ENCODE data around the gene TPRN. TPM values are rescaled to one million over a fixed set of nuclear protein-coding genes. Genes with fewer than 3 reads are reported as not detected.

The TPRN gene
- total RNA-seq, 1 donor from 2014 or later, result 8.2 TPM

DNA sequence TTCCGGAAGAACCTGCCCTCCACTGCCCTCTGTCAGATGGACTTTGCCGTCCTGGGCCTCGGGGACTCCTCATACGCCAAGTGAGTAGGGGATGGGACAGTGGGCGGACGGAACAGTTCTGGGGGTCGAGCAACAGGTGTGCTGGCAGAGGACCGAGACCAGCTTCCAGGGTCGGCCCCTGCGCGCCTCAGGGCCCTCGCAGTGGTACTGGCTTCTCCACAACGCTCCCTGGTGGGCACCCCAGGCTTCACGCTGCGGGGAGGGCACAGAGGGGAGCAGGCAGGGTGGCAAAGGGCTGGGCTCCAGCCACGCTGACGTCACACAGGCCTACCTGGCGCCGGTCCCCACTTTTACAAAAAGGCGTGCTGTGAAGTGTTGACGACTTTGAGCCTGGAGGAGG is 12.0 kb upstream of the TPRN start:
- no peak for TF ChIP-seq CTCF (IDR thresholded peaks at IDR 0.05; ENCODE audit: unreplicated experiment)
- Mint-ChIP-seq H3K4me3 (ENCODE audit: unreplicated experiment) (no peak overlapping the region), H3K36me3 (ENCODE audit: low read depth, unreplicated experiment) (peaks cover 15% of the 10 kb centered on the region), H3K9me3 (ENCODE audit: unreplicated experiment) (no peaks in the 10 kb centered on the region), H3K4me1 (ENCODE audit: unreplicated experiment) (peaks cover 7% of the 10 kb centered on the region), H3K27ac (ENCODE audit: unreplicated experiment) (no peak overlapping the region), H3K27me3 (ENCODE audit: unreplicated experiment) (peaks cover 13% of the 10 kb centered on the region)
- no peak for DNase-seq (ENCODE audit: low spot score)

DNA sequence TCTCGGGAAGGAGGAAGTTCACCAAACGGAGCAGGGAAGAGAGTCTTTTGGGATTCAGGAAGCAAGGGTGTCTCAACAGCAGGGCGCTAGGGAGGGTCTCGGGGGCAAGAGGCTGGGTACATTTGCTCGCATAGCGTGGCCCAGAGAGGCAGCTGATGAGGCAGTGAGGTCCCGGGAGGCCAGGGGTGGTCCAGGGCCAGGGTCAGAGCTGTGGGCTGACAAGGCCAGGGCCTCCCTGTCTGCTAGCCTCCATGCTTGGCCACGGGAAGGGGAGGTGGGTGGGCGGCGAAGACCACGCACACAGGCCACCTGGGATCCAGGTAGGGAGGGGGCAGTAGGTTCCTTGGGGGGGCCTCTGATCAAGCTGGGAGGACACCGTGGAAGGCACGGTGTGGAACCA is 11.0 kb upstream of the TPRN start:
- H3K27me3 Mint-ChIP-seq (ENCODE audit: unreplicated experiment), result peaks cover 12% of the 10 kb centered on the region
- peaks cover 17% of the 10 kb centered on the region for H3K4me1 Mint-ChIP-seq (ENCODE audit: unreplicated experiment)
- peaks cover 25% of the 10 kb centered on the region for H3K36me3 Mint-ChIP-seq (ENCODE audit: low read depth, unreplicated experiment)
- H3K4me3 Mint-ChIP-seq (ENCODE audit: unreplicated experiment), result peak overlapping the region; percentile 83
- peak overlapping the region; percentile 68 for H3K27ac Mint-ChIP-seq (ENCODE audit: unreplicated experiment)
- no peak for DNase-seq (ENCODE audit: low spot score)
- H3K9me3 Mint-ChIP-seq (ENCODE audit: unreplicated experiment), result no peaks in the 10 kb centered on the region
- TF ChIP-seq CTCF (IDR thresholded peaks at IDR 0.05; ENCODE audit: unreplicated experiment), result no peak

DNA sequence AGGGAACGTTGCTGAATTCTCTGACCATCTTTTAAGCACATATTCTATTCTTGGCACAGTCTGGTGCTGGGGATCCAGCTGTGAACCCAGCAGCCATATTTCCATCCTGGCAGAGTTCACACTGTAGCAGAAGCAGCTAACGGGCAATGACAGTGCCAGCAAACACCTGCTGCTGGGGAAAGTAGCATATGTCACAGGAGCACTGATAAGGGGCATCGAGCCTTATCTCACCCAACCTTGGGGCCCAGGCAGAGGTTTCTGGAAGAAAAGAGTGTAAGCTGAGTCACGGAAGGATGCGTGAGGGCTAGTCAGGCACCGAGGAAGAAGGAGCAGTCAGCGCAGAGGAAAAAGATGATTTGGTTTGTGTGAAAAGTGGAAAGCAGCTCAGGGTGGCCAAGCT is 6.1 kb upstream of the TPRN start:
- no peak for DNase-seq (ENCODE audit: low spot score)
- Mint-ChIP-seq H3K4me1 (ENCODE audit: unreplicated experiment) (peaks cover 27% of the 10 kb centered on the region), H3K27ac (ENCODE audit: unreplicated experiment) (peak overlapping the region; percentile 55), H3K4me3 (ENCODE audit: unreplicated experiment) (peak overlapping the region; percentile 97), H3K27me3 (ENCODE audit: unreplicated experiment) (peaks cover 14% of the 10 kb centered on the region), H3K36me3 (ENCODE audit: low read depth, unreplicated experiment) (peaks cover 22% of the 10 kb centered on the region), H3K9me3 (ENCODE audit: unreplicated experiment) (no peaks in the 10 kb centered on the region)
- TF ChIP-seq CTCF (IDR thresholded peaks at IDR 0.05; ENCODE audit: unreplicated experiment), result no peak

DNA sequence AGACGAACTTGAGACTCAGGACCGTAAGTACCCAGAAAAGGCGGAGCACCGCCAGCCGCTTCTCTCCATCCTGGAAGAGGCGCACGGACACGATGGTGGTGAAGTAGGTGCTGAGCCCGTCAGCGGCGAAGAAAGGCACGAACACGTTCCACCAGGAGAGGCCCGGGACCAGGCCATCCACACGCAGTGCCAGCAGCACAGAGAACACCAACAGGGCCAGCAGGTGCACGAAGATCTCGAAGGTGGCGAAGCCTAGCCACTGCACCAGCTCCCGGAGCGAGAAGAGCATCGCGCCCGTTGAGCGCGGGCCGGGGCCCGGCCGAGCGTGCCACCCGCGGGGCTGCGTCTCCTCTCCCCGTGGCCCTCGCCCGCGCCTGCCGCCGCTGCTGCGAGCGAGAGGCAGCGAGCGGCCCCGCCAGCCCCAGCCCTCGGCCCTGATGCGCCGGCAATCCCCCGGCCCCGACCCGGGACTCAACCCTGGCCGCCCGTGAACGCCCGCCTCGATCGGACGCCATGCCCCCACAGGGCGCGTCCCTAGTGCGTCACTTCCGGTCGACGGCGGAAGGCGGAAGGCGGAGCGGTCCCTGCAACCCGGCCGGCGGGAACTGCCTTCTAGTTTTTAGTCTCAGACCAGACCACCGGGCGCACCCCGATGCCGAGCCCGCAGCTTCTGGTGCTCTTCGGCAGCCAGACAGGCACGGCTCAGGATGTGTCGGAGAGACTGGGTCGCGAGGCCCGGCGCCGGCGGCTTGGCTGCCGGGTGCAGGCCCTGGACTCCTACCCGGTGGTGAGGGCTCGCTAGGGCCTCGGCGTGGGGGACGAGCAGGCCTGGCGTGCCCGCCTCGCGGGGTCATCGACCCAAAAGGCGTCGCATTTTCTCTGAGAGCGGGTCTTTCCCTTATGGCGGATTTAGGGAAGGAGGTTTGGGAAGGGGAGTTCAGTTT is 4.9 kb upstream of the TPRN start, which contains the start of the genes NDOR1 and TMEM203:
NDOR1 (plus strand) TSS at position 575 of the 944 bp plus-strand sequence; CDS start at position 653, 78 bp downstream.
TMEM203 (minus strand) TSS at position 523 of the 944 bp plus-strand sequence; CDS start at position 289, 234 bp downstream.
- peak within 1 kb of the TSS; percentile 55 for H3K27ac Mint-ChIP-seq (ENCODE audit: unreplicated experiment)
- H3K4me3 Mint-ChIP-seq (ENCODE audit: unreplicated experiment), result peak within 1 kb of the TSS; percentile 97
- H3K4me1 Mint-ChIP-seq (ENCODE audit: unreplicated experiment), result peaks cover 21% of the 10 kb centered on the region
- peak; percentile 90 for DNase-seq (ENCODE audit: low spot score)
- peaks cover 9% of the 10 kb centered on the region for H3K27me3 Mint-ChIP-seq (ENCODE audit: unreplicated experiment)
- no peaks in the 10 kb centered on the region for H3K9me3 Mint-ChIP-seq (ENCODE audit: unreplicated experiment)
- peaks cover 15% of the 10 kb centered on the region for H3K36me3 Mint-ChIP-seq (ENCODE audit: low read depth, unreplicated experiment)
- TF ChIP-seq CTCF (IDR thresholded peaks at IDR 0.05; ENCODE audit: unreplicated experiment), result no peak

GRCh38 chr9:137204731-137205125 is 4.2 kb upstream of the TPRN start:
- H3K4me3 Mint-ChIP-seq (ENCODE audit: unreplicated experiment), result peak overlapping the region; percentile 97
- no peak for DNase-seq (ENCODE audit: low spot score)
- peak overlapping the region; percentile 48 for H3K27ac Mint-ChIP-seq (ENCODE audit: unreplicated experiment)
- TF ChIP-seq CTCF (IDR thresholded peaks at IDR 0.05; ENCODE audit: unreplicated experiment), result no peak
- peaks cover 15% of the 10 kb centered on the region for H3K36me3 Mint-ChIP-seq (ENCODE audit: low read depth, unreplicated experiment)
- no peaks in the 10 kb centered on the region for H3K9me3 Mint-ChIP-seq (ENCODE audit: unreplicated experiment)
- peaks cover 21% of the 10 kb centered on the region for H3K4me1 Mint-ChIP-seq (ENCODE audit: unreplicated experiment)
- H3K27me3 Mint-ChIP-seq (ENCODE audit: unreplicated experiment), result peaks cover 9% of the 10 kb centered on the region

Data from endothelial cell (in vitro differentiated cells).